ENCODE measurements around the gene MRGPRD.

GRCh38 chr11:68974421-68975194 is 6.2 kb downstream of the MRGPRD start:
- TF ChIP-seq CTCF (conservative IDR thresholded peaks at IDR 0.05) (no peak), EZH2 (IDR thresholded peaks at IDR 0.05; ENCODE audit: low read depth) (no peak)

Data from PC-9 (cell line).